Activated CD4-positive, alpha-beta T cell treated with anti-CD3 and anti-CD28 coated beads, Interleukin-2, amount 50 U/mL, for 4 hours (primary cell): ENCODE results near the gene OTOF.

ENCODE experiments used
- DNase-seq, 2 experiments: peaks; one replicate each; pipeline ENCODE4 v3.0.0-alpha.2; 2020

The OTOF gene

DNA sequence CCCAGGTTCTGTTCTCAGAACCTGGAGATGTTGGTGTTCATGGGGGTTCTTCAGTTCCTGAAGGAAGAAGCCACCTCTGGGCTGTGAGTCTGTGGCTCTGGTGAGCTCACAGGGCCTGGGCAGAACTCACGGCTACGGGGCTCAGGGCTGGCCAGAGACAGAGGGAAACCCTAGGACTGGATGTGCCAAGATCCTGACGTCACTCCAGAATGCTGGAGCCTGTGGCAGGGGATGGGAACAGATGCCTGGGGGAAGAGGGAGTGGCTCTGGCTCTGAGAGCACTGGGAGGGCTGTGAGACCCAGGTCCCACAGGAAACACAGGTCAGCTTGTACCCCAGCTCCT is at the start of gene OTOF:
Gene OTOF (minus strand): TSS at position 214 of the 343 bp plus-strand sequence.
- DNase-seq = no peak

DNA sequence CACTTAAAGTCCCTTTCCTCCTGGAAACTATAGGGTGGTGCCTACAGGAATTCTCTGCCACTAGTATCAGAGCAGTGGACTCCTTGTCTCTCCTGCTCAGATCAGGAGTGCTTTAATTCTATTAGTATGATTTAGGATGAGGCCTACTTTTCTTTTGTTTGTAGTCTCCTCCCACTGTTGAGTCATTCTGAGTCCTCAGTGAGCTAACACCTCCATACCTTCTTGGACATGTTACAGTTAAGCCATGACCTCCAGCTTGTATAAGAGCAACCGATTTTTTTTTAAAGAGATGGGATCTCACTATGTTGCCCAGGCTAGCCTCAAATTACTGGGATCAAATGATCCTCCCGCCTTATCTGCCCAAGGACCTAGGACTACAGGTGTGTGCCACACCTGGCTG is 48.7 kb upstream of the OTOF start:
- no peak for DNase-seq

DNA sequence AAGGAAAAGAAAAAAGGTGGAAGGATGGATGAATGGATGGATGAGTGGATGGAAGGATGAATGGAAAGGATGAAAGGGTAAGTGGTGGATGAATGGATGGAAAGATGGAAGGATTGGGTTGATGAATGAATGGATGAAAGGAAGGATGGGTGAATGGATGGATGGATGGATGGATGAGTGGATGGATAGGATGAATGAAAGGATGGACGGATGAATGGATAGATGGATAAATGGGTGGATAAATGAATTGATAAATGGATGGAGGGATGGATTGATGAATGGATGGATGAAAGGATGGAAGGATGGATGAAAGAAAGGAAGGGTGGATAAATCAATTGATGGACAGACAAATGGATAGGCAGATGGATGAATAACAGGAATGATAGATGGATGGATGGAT is 48.2 kb upstream of the OTOF start:
- no peak for DNase-seq

DNA sequence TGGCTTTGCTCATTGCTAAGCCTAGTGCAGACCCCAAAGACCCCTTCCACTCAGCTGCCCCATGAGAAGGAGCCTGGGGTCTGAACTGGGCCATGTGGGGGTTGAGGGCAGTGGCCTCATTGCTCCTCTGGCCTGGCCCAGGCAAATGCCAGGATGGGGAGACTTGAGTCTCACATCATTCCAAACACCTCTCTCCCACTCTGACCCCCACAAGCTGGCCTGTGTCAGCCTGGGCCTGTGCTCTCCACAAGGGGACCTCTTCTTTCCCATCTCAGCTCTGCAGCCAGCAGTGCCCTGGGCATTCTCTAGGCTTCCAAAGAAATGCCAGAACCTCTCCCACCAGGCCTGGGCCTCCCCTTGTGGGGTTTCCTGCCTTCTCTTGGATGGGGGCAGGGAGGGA is 45.8 kb upstream of the OTOF start:
- DNase-seq = no peak

DNA sequence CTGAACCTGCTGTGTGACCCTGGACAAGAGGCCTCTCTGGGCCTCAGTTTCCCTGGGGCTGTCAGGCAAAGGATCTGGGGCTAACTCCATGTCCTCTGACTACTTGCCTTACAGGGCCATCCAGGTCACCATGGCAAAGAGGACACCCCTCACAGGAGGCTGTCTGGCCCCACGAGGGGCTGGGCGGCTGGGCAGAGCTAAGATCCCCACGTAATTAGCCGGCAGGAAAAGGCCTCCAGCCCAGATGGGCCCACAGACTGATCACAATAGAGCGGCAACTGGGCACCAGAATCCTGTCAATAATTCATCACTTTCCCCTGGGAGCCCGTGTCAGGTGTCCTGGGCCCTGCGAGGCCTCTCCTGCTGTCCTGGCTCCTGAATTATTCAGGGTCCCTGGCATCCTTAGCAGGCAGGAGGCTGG is 44.8 kb upstream of the OTOF start:
- DNase-seq = no peak

DNA sequence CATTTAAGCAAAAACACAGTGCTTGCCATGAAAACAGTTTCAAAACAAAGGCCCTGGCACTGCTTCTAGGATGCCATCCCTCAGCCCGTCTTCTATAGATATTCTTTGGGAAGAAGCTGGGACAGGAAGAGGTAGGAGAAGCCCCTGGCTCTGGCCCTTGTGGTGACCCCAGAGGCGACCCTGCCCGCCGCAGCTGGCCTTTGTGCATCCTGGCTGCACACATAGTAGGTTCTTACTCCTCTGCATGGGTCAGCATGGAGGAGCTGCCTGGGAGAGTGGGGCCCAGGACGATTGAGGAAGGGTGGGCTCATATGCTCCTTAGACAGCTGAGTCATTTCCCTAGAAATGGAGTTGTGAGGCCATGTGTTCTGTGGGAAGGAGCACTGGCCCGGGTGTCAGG is 44.4 kb upstream of the OTOF start:
- no peak for DNase-seq

DNA sequence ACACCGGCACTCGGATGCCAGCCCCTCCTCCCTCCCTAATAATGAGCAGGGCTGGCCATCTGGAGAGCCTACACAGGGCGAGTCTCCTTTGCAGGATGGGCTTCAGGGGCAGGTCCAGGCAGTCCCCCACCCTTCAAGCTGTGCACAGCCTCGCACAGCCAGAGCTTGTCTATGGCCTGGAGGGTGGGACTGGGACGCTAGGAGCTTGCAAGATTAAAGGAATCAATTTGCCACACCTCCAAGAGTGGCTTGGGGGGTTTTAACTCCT is 43.9 kb upstream of the OTOF start:
- no peak for DNase-seq

DNA sequence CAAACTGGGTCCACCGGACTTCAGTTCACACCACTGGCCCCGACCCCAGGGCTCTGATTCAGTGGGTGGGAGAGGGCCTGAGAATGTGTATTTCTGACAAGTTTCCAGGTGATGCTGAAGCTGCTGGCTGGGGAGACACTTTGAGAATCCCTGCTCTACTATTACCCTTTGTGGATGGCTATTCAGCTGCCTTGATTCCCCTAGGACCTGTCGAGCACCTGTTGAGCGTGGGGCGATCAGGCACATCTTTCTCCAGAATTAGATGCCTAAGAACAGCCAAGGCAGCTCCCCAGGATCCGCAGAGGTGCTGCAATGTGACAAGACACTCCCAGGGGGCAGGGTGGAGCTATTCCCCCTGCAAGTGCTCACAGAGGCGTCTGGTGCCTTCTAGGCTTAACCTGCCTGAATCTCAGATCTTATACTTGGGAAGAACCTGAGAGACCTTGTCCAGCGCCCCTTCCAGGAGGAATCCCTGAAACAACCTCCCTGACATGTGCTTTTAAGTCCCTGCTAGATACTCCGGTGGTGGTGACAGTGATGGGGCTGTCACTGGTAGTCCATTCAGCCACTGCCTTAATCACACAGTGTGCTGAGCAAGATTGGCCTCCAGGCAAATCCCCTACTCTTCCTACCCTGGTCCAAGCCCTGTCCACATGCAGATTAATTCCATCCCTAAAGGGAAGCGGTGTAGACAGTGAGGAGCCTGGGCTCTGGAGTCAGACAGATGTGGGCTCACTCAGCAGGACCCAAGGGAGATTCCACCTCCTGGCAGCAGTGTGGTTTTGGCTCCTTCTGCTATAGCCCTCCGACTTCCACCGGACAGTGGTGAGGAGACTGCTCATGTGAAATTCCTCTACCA is 43.4 kb upstream of the OTOF start:
- no peak for DNase-seq

DNA sequence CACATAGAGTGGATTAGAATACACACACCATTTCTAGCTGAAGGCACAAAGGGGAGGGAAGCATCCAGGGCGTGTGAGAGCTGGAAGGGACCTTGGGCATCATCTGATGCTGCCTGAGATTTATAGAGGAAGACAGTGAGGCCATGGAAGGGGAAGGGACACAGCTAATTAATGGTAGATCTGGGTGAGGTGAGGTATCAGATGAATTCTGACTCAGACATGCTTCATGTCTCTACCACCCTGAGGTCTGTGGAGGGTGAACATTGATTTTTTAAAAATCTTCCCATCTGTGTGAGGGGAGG is 42.2 kb upstream of the OTOF start:
- DNase-seq = no peak

DNA sequence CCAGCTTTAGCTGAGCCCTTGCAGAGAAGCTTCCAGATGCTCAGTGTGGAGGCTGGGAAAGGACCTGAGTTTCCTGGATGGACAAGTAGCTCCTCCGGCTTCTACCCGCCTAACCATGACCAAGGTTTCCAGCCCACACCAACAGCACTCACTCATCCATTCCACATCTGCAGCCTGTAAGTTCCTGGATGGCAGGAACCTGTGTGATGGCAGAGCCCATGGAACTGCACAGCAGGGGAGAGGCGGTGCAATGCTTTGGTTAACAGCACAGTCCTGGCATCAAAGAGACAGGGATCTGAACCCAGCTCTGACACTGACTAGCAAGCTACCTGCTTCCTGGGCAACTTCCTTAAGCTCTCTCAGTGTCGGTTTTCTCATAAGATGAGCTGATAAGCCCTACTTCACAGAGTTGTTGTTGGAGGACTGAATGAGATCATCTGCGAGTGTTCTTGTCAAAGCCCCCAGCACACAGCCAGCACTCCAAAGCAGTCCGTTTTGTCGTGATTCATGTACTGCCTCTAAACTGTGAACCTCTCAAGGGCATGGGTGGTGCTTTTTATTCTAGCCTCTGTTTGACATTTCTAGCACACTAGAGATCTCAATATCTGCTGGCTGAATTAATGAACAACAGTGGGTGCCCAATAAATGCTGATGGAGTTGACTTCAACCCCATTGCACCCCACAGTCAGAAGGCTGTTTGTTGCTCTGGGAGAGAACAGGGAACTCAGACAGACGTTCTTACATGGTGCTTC is 41.6 kb upstream of the OTOF start:
- DNase-seq = no peak

DNA sequence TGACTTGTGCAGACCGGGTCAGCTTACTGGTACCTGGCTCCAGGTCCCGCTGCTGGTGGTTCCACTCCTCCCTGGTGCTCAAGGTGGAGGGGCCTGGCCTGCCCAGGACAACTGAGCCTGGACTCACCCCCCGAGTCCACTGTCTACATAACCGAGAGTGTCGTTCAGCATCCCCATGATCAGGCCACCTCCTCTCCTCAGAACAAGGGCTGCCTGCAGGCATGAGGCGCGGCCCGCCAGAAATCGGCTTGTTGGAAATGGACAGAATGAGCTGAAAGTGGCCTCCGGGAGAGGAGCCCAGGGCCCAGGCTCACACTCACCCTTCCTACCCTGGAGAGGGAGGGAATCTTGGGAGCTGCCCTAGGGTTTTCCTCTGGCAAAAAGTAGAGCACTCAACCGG is 38.9 kb upstream of the OTOF start:
- DNase-seq = no peak

DNA sequence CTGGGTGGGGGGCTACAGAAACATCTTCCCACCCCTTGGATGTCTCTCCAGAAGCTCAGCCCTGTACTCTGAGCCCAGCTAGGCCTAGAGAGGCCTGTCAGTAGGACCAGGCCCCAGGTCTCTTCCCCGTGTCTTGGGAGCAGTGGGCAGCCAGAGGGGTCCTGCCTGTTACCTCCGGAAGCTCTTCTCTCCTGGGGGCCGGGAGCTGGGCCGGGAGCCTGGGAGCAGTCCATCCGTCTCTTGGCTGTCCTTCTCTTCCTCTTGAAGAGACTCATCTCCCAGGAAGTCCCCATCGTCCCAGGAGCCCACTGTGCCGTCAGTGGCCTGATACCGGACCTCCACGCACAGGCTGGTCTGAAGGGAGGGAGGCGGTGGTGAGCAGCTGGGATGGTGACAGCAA is 38.3 kb upstream of the OTOF start:
- no peak for DNase-seq

DNA sequence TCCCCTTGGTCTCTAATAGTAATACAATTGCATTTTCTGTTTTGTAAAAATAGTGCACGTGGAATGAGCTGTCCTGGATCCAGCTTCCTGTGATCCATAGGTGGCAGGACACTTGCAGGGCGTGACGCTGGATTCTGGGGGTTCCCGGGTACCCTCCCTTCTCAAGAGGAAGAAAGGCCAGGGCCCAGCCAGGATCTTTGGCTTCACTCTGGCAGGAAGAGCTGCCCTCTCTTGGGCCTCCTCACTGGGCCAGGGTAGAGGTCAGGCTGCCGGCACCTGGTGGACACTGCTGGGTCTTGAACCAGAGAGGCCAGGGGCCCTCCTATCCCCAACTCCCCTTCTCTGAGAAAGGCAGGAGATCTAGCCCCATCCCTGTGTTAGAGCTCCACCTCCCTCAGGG is 37.8 kb upstream of the OTOF start:
- no peak for DNase-seq

DNA sequence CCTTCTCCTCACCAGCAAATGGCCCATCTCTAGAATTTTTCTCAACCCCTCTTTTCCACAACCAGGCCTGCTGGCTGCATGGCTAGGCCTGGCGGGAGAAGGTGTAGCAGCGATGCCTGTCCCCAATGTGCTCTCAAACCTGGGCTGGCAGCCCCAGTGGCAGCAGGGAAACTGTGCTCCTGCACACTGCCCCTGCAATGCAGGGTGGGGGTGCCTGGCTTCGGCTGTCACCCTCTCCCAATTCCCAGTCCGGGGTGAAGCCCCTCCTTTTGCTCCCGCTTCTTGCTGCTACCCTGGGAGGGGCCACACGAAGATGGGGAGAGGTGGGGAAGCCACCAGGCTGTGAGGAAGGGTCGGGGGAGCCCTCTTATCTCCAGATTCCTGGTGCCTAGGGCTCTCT is 36.1 kb upstream of the OTOF start:
- no peak for DNase-seq

DNA sequence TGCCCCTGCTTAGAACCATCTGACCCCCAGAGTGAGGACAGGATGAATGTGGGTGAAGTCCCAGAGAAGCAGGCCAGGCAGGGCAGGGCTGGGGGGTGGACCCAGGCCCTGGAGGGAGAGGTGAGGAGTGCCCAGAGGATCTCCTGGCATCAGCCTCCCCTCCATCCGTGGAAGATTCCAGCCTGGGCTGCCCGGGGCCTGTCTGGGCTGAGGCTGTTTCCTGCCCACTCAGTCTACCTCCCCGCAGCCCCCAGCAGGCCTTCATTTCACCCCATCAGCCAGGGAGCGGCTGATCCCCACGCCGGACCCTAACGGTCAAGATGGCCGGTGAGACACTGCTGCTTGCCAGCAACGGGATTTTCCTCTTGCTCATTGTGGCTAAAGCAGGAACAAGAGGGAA is 35.3 kb upstream of the OTOF start:
- no peak for DNase-seq

DNA sequence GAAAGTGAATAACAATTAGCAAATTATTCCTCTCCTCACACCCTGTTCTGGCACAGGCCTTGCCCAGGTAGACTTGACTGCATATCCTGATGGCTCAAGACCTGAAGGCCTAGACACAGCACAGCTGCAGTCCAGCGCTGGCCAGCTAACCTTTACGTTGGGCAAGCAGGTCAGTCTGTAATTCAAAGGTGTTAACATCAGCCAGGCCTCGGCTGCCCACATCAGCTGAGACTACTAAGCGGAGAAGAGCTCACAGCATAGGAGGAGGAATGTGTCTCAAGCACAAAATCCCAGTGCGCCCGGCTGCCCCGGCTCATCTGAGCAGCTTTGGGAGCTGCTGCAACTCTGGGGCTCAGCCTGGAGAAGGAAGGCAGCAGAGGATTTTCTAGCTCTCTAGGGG is 33.5 kb upstream of the OTOF start:
- DNase-seq = no peak

DNA sequence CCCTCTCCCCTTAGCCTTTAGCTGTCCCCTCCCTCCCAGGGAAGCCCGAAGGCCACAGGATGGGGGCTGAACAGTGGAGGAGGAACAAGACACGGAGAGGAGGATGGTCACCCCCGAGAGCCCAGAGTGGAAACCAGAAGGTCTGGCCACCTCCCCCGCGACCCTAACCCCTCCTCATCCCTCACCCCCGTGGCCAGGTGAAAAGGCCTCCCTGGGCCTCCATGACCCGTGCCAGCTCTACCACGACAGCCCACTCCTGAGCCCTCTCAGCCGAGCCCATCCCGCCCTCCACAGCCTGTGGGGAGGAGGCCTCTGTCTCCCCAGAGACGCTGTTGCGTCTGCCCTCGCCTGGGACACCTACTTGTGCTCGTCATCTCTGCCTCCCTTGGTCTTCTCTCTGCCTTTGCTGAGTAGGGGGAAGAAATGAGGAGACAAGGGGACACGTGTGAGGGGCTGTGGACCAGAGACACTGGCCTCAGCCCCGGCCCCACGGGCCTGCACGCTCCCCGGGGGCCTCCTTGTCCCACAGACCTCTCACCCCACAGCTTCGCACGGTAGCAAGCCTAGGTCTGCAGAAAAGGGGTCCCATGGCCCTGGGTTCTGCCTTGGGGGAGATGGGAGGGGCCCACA is 32.5 kb upstream of the OTOF start:
- no peak for DNase-seq

DNA sequence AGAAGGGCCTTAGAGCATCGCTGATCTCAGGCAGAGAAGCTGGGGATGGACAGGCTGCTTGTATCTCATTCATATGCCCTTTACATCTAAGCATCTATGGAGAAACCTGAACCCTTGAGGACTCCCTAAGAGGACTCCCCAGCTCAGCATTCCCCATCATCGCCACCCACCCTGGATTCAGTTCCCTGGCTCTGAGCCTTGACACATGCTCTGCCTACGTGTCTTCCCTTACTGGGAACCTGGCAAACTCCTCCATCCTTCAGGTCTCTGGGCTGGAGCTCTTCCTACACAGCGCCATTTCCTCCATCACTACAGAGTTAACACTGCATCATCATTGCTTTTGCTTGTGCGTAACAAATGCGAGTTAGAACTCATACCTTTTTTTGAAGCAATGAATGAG is 31.2 kb upstream of the OTOF start:
- DNase-seq = no peak

DNA sequence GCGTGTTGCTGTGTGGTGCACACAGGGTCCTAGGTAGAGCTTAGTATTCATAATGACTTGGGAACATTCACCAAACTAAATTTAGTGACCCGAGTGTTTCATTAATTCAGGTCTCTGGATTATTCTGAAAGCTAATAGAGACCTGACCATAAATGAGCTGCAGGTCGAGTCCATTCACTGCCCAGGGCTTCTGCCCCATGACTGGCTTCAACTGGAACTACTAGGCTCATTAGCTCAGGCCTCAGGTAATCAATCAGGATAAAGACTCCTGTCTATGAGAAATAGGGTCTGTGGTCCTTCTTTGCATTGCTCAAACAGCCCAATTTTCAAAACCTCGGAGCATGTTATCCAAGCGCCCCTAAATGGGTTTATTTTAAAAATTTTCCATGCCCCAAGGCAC is 30.0 kb upstream of the OTOF start:
- no peak for DNase-seq

DNA sequence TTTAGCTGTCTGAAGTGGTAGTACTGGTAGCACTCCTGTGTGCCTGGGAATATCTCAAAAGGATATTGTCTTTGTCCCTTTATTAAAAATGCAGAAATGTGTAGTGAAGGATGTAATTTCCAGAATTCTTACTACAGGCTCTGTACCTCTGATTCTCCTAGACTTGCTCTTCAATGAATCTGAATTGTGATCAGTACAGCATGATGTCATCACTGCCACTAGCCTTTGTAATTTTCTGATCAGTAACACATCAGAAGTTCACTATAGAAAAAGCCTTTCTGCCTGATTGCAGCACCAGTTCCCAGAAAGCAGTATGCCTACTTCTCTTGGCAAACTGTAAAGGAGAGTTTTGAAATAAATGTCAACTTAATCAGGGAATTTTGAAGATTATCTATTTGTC is 29.2 kb upstream of the OTOF start:
- DNase-seq = no peak

DNA sequence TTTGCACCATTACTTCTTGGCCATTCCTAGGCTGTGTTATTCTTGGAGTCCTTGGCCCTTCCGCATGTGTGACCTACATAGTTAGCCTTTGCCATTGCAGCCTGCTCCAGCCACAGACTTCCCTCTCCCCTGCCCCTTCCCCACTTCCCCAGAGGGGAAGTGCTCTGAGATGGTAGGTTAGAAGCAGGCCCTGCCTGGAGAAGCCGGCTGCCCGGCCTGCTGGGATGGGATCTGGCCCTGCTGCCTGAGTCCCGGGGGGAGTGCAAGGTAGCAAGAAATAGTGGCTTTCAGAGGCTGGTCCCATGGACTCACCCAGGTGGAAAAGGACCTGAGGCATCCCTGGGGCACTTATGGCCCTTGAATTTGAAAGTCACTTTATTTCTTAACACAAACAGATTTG is 28.4 kb upstream of the OTOF start:
- no peak for DNase-seq

DNA sequence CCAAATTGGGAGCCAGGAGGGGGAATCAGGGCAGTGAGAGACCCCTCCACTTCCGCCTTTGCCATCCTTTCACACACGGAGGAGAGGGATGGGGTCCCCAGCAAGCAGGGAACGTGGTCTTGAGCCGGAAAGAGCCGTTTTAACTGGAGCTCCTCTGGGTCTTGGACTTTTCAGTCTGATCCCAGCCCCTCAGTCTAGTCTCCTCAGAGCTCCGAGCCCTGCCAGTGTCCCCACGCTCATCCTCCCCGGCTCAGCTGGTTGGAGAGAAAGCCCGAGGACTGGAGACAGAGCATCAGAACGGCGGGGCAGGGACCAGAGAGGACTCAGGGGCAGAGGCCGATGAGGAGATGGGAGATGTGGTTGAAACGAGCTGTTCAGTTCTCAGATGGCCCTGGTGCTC is 26.1 kb upstream of the OTOF start:
- no peak for DNase-seq

DNA sequence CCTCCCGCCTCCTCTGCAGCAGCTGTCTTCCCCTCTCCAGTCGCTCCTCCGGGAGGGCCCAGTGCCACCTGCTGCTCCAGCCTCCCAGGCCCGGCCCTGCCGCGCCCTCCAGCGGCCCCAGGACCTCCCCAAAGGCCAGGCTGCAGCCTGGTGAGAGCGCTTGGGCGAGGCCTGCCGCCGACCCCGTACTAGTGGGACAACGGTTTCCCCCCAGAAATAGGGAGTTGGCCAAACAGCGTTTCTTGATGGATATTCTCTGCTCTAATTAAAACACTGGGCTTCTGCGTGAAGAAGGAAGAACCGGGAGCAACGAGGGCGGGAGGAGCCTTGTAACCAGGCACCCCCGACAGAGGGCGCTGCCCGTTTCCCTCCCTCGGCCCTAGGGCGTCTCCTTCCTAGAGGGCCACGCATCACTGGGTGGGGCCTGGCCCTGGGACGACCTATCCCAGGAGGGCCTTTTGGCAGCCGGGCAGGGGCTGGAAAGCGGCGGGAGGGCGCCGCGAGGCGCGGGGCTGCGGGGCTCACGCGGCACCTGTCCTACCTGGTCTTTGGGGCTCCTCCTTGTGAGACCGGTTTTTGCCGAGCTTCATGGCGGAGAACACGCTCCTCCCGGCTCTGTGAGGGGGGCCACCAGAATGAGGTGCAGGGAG is 25.4 kb upstream of the OTOF start:
- DNase-seq = peak; percentile 73

DNA sequence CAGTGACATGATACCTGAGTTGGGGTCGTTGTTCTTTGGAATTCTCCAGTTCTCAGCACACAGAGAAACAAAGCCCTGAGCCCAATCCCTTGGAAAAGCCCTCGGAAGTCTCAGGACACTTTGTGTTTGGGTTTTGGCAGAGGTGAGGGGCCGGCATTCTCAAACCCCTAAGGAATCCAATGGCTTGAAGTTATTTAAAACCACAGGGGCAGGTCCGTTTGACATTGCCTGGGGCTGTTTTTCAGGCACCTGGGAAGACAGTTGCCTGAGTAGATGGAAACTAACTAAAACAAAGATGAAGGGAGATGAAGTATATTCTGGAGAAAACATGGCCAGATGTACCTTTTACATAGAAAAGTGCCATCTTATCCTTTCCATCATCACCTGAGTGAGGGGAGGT is 22.5 kb upstream of the OTOF start:
- DNase-seq = no peak
